CD4-positive, alpha-beta T cell treated with Interleukin-15 for 4 hours (primary cell): ENCODE results near the gene ECHS1.

Experiments
- DNase-seq: peaks from one replicate; pipeline ENCODE4 v3.0.0-alpha.2; 2020; ENCODE audit warnings: low spot score

The ECHS1 gene

GRCh38 chr10:133339708-133340380 lies 33.3 kb downstream of the ECHS1 start:
- DNase-seq, result no peak

GRCh38 chr10:133338080-133339071 lies 34.8 kb downstream of the ECHS1 start:
- no peak for DNase-seq

DNA sequence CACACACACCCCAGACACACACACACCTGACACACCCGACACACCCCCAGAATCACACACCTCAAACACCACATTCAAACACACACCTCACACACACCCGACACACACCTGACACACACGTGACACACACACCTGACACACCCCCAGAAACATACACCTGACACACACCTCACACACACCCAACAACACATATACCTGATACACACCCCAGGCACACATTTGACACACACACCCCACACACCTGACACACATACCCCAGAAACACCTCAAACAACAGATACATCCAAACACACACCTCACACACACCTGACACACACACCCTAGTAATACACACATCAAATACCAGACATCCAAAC lies 35.8 kb downstream of the ECHS1 start:
- no peak for DNase-seq

DNA sequence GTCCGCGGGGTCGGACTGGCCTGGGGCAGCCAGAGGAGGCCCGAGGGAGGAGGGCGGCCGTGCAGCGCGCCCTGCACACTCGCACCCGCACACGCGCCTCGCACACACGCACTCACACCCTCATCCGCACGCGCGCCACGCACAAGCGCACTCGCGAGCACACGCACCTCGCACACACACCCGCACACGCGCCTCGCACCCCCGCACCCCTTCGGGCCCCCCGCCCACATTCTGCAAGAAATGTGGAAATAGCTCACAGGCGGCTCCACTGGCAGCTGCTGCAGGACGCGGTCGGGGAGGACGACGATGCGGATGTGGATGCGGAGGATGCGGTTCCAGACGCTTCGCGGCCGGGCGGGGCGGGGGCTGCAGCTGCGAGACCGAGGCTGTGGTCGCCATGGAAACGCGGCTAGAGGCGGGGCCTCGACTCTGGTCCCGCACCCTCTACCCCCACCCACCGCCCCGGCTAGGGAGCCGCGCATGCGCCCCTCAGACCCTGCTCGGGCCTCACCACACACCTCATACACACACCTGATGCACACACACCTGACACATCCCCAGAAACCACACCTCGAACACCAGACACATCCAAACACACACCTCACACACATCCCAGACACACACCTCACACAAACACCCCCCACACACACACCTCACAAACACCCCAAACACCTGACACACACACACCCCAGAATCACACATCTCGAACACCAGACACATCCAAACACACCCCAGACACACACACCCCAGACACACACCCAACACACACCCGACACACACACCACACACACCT lies 36.4 kb downstream of the ECHS1 start, which contains the start of gene CALY:
TSS of gene CALY (minus strand) at position 320 of the 793 bp plus-strand sequence. CDS start 7,907 bp downstream, outside the sequence.
- peak; percentile 82 for DNase-seq

- DNase-seq, result no peak
Measured at GRCh38 chr10:133336118-133336576, 37.0 kb downstream of the ECHS1 start.

GRCh38 chr10:133335246-133336117 lies 37.7 kb downstream of the ECHS1 start:
- peak; percentile 72 for DNase-seq

GRCh38 chr10:133334503-133335245 lies 38.5 kb downstream of the ECHS1 start:
- DNase-seq, result no peak

- DNase-seq, result no peak
Measured at GRCh38 chr10:133332936-133333699, 40.0 kb downstream of the ECHS1 start.

GRCh38 chr10:133329491-133330202 lies 43.5 kb downstream of the ECHS1 start:
- DNase-seq, result peak; percentile 88

- DNase-seq, result no peak
Measured at GRCh38 chr10:133328358-133329343, 44.5 kb downstream of the ECHS1 start.

GRCh38 chr10:133327651-133328357 lies 45.4 kb downstream of the ECHS1 start:
- DNase-seq, result no peak

GRCh38 chr10:133326745-133327650 lies 46.2 kb downstream of the ECHS1 start:
- no peak for DNase-seq

GRCh38 chr10:133326223-133326551 lies 47.0 kb downstream of the ECHS1 start:
- no peak for DNase-seq

DNA sequence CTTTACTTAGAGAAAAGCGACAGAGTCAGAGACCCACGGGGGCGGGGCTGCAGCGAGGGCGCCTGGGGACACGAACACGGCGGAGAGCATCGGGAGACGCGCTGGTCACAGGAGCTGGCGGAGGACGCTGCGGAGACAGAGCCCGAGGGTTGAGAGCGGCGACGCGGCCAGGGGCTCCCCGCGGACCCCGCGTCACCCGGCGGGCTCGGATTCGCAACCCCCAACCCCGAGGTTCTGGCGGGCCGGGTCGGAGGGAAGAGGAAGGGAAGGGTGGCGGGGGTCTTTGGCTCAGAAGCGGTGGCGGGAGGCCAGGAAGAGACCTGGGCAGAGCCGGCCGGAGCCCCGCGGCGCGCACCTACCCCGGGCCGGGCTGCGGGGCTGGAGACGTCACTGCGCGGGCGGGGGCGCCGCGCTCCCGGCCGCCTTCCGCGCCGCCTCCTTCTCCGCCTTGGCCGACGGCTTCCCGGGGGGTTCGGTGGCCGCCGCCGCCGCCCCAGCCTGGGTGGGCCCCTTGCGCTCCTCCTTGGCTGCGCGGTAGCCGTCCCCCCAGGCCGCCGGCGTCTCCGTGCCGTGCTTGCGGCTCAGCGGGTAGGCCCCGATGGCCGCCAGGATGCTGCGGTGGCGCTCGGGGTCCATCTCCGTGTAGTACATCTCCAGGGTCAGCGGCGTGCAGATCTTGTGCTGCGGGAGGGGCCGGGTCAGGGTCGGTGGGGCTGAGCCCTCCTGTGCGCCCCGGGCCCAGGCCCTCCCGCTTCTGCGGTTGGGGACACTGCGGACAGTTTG lies 47.5 kb downstream of the ECHS1 start:
- DNase-seq, result no peak

GRCh38 chr10:133324857-133325260 lies 48.3 kb downstream of the ECHS1 start:
- no peak for DNase-seq
